ENCODE measurements around the gene SLC38A11. TPM values are rescaled to one million over a fixed set of nuclear protein-coding genes. Genes with fewer than 3 reads are reported as not detected.

SLC38A11 gene
- total and polyA plus RNA-seq, 2 of the 13 experiments (the other 11 are each of a cell fraction or from before 2014, with no cell fraction given): 14.0 to 14.3 TPM

DNA sequence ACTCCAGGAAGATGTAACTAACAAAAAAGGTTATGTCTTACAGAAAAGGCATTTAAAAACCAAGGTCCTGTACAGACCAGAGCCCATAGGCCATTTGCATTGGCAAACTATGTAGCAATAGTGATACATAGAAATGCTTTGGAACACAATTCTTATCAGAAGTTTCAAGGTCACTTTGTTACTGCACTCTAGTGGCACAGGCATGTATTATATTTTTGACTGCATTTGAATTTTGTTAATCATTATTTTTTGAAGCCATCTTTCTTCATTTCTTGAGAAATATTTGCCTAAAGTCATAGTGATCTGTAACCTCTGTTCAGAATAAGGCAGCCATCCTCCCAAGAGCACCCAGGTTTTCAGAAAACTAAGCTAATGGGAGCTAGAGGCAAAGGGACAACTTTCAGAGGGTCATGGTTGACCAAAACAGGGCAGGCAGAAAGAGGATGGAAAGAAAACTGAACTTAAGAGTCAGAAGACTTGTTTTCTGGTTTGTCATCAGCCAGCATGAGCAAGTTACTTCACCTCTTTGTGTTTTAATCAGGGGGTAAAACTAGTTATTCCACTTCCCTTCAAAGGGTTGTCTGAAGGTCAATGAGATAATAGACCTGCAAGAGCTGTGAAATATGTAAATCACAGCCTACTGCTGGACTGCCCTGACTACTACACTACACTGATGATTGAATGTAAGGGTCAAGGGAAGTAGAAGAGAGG, 41.5 kb downstream of the SLC38A11 start (continued):
- TF ChIP-seq ZNF142 (CRISPR knock-in tag; IDR thresholded peaks at IDR 0.05): no peak
- TF ChIP-seq ZNF772 (CRISPR knock-in tag; IDR thresholded peaks at IDR 0.05): no peak
- no peak for TF ChIP-seq LBX2 (CRISPR knock-in tag; IDR thresholded peaks at IDR 0.05; ENCODE audit: borderline replicate concordance)
- TF ChIP-seq, protein P1, sequence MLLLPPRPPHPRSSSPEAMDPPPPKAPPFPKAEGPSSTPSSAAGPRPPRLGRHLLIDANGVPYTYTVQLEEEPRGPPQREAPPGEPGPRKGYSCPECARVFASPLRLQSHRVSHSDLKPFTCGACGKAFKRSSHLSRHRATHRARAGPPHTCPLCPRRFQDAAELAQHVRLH (CRISPR knock-in tag; IDR thresholded peaks at IDR 0.05; ENCODE audit: borderline replicate concordance, low read depth): peak; percentile 40; the same call in 1 of the 2 replicates
- no peak for TF ChIP-seq NR2C2 (CRISPR knock-in tag; IDR thresholded peaks at IDR 0.05; ENCODE audit: borderline replicate concordance)
- TF ChIP-seq ZNF674 (CRISPR knock-in tag; IDR thresholded peaks at IDR 0.05; ENCODE audit: low read depth): no peak
- no peak for TF ChIP-seq JDP2 (CRISPR knock-in tag; IDR thresholded peaks at IDR 0.05; ENCODE audit: borderline replicate concordance)
- TF ChIP-seq, protein P2, sequence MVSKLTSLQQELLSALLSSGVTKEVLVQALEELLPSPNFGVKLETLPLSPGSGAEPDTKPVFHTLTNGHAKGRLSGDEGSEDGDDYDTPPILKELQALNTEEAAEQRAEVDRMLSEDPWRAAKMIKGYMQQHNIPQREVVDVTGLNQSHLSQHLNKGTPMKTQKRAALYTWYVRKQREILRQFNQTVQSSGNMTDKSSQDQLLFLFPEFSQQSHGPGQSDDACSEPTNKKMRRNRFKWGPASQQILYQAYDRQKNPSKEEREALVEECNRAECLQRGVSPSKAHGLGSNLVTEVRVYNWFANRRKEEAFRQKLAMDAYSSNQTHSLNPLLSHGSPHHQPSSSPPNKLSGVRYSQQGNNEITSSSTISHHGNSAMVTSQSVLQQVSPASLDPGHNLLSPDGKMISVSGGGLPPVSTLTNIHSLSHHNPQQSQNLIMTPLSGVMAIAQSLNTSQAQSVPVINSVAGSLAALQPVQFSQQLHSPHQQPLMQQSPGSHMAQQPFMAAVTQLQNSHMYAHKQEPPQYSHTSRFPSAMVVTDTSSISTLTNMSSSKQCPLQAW (CRISPR knock-in tag; IDR thresholded peaks at IDR 0.05): no peak
- no peak for TF ChIP-seq SRY (CRISPR knock-in tag; IDR thresholded peaks at IDR 0.05)
- peak; percentile 73 for TF ChIP-seq HDAC2 (CRISPR knock-in tag; IDR thresholded peaks at IDR 0.05)
- no peak for TF ChIP-seq SUZ12 (IDR thresholded peaks at IDR 0.05; ENCODE audit: low read depth, low read length)
- no peak for TF ChIP-seq HOXA7 (CRISPR knock-in tag; IDR thresholded peaks at IDR 0.05)
- TF ChIP-seq ZBTB1 (CRISPR knock-in tag; IDR thresholded peaks at IDR 0.05; ENCODE audit: borderline replicate concordance): no peak
- no peak for TF ChIP-seq ZXDC (CRISPR knock-in tag; IDR thresholded peaks at IDR 0.05)
- TF ChIP-seq ZMYM3 (CRISPR knock-in tag; IDR thresholded peaks at IDR 0.05): no peak
- TF ChIP-seq, protein P3, sequence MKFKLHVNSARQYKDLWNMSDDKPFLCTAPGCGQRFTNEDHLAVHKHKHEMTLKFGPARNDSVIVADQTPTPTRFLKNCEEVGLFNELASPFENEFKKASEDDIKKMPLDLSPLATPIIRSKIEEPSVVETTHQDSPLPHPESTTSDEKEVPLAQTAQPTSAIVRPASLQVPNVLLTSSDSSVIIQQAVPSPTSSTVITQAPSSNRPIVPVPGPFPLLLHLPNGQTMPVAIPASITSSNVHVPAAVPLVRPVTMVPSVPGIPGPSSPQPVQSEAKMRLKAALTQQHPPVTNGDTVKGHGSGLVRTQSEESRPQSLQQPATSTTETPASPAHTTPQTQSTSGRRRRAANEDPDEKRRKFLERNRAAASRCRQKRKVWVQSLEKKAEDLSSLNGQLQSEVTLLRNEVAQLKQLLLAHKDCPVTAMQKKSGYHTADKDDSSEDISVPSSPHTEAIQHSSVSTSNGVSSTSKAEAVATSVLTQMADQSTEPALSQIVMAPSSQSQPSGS (CRISPR knock-in tag; IDR thresholded peaks at IDR 0.05): peak; percentile 81
- TF ChIP-seq ZNF251 (CRISPR knock-in tag; IDR thresholded peaks at IDR 0.05): no peak

All from HepG2 (cell line).